BLaER1 treated with 17β-estradiol and CSF1 and Interleukin-3, amounts not matched to agents 10 nM and 100 nM (cell line): Measurements from ENCODE around the gene ANTKMT.

Experiments used
- H3K27ac ChIP-seq, 11 experiments: shearing (Covaris generic); formaldehyde crosslinking; 2 replicates each; pipeline ENCODE4 v1.8.1; 2022
- H3K27me3 ChIP-seq, 11 experiments: shearing (Covaris generic); formaldehyde crosslinking; 2 replicates each; pipeline ENCODE4 v1.8.1; 2022
- H3K36me3 ChIP-seq, 11 experiments: shearing (Covaris generic); formaldehyde crosslinking; 2 replicates each; pipeline ENCODE4 v1.8.1; 2022
- H3K4me1 ChIP-seq, 10 experiments: shearing (Covaris generic); formaldehyde crosslinking; 2 replicates each; pipeline ENCODE4 v1.8.1; 2022
- H3K4me2 ChIP-seq, 11 experiments: shearing (Covaris generic); formaldehyde crosslinking; 2 replicates each; pipeline ENCODE4 v1.8.1; 2022
- H3K4me3 ChIP-seq, 10 experiments: shearing (Covaris generic); formaldehyde crosslinking; 2 replicates each; pipeline ENCODE4 v1.8.1; 2022
- H3K9ac ChIP-seq, 11 experiments: shearing (Covaris generic); formaldehyde crosslinking; 2 replicates each; pipeline ENCODE4 v1.8.1; 2022
- H3K9me3 ChIP-seq, 11 experiments: shearing (Covaris generic); formaldehyde crosslinking; replicated peaks in 1 of 11; 2 replicates each; pipeline ENCODE4 v1.8.1; 2022
- H4K20me1 ChIP-seq, 11 experiments: shearing (Covaris generic); formaldehyde crosslinking; 2 replicates each; pipeline ENCODE4 v1.8.1; 2022
- Cebpa-rat ChIP-seq, 11 experiments: shearing (Covaris generic); IDR thresholded peaks; 2 replicates each; pipeline ENCODE4 v1.8.1; 2022

Gene ANTKMT

DNA sequence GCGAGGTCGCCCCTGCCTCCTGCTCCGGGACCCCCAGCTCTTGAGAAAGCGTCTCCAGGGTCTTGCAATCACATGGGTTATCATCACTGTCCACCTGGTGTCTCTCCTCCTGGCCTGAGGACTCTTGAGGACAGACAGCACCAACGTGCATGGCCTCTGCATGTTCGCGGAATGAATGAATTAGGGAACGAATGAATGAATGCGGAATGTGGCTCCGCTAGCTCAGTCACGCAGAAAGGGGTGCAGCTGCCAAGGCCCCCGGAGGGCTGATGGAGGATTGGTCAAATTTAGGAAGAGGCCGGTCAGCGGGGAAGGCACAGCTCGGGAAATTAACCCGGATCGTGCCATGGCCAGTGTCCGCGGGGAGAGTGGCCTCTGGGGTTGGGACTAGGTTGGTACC, 18.6 kb upstream of the ANTKMT start:
- no peak overlapping the region for H3K4me3 ChIP-seq
- H3K9me3 ChIP-seq, result no peaks in the 10 kb centered on the region
- no peak overlapping the region for H3K4me2 ChIP-seq
- H3K9ac ChIP-seq, result no peak overlapping the region
- no peak overlapping the region for H3K27ac ChIP-seq
- H3K36me3 ChIP-seq, result no peaks in the 10 kb centered on the region
- H3K27me3 ChIP-seq, result peaks cover 100% of the 10 kb centered on the region in 11 experiments
- peaks cover 0 to 23% (median 11%) of the 10 kb centered on the region in 10 experiments; a peak in 15 of 20 replicates for H3K4me1 ChIP-seq
- no peak for TF ChIP-seq Cebpa-rat (IDR thresholded peaks at IDR 0.05)
- H4K20me1 ChIP-seq, result peaks cover 0 to 91% (median 61%) of the 10 kb centered on the region in 11 experiments; a peak in 17 of 22 replicates

DNA sequence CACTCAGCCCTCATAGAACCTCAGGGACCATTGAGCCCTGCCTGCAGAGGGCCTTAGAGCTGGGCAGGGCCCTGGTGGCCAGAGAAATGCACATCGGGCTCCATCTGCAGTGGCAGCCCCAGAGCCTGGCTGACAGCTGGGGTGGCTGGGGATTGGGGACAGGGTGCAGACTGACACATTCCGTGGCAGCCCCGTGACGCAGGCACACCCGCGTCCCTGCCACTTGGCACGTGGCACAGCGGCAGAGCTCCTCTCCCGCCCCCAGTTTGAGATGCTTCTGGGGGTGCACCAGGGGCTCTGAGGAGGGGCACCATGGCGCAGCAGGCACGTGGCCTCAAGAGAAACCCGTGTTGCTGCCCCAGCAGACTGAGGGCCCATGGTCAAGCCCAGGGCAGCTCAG, 17.5 kb upstream of the ANTKMT start:
- Histone ChIP-seq H3K27me3 (peaks cover 100% of the 10 kb centered on the region in 11 experiments), H3K4me1 (peaks cover 0 to 23% (median 11%) of the 10 kb centered on the region in 10 experiments; a peak in 15 of 20 replicates), H3K36me3 (no peaks in the 10 kb centered on the region), H3K9me3 (no peaks in the 10 kb centered on the region), H3K4me2 (no peak overlapping the region), H3K9ac (no peak overlapping the region), H4K20me1 (peaks cover 0 to 96% (median 69%) of the 10 kb centered on the region in 11 experiments; a peak in 17 of 22 replicates), H3K27ac (no peak overlapping the region), H3K4me3 (no peak overlapping the region)
- no peak for TF ChIP-seq Cebpa-rat (IDR thresholded peaks at IDR 0.05)

DNA sequence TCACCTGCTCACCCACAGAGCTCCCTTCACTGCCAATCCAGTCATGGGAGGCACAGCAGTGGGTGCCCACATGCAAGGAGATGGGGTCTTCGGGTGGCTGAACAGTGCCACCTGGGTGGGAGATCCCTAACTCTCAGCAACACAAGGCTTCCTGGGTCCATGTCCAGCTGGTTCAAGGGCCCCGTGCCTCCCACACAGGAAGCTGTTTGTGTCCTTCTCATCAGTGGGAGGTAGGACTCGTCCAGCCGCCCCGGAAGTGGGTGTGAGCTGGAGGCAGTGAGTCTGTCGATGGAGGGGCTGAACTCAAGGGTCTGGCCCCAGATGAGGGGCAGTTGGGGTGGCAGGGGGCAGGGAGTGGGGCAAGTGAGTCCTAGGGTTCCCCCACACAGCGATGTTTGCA, 16.9 kb upstream of the ANTKMT start:
- peaks cover 0 to 96% (median 73%) of the 10 kb centered on the region in 11 experiments; a peak in 17 of 22 replicates for H4K20me1 ChIP-seq

DNA sequence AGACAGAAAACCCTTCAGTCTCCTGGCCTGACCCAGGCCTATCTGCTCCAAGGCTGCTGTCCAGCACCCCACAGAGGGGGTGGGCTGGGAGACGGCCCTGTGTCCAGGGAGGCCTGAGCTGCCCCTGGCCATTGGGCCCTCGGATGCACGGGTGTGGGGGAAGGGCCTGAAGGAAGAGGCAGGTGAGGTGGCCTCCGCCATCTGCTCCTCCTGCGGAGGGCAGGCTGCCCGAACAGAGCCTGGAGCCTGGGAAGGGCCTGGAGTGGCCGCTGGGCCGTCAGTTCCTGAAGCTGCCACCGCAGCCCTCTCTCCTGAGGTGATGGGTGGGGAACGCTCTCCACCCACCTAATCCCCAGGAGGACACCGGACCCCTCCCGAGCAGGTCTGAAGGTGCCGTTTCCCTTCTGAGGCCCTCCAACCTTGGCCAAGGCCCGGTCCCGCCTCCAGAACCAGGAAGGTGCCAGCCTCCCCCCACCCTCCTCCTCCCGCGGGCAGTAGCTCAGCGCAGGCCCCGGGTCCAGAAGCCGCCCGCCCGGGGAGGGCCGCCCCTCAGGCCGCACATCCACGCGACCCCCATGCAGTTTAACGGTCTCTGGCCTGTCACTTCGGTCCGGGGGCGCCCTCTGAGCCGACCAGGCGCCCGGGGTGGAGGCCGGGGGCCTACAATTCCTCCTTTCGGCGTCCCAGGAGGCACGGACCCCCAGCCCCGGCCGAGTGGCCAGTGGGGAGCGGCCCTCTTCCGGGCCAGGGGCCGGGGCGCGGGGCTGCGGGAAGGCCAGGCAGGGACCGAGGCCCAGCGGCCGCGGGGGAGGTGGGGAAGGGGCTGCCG, 16.2 kb upstream of the ANTKMT start:
- H3K27ac ChIP-seq, result no peak overlapping the region
- peak overlapping the region in 3 of 10 experiments; percentile 24 to 62 (median 31); a peak in 3 of 20 replicates for H3K4me3 ChIP-seq
- H4K20me1 ChIP-seq, result peaks cover 0 to 98% (median 76%) of the 10 kb centered on the region in 11 experiments; a peak in 18 of 22 replicates
- no peaks in the 10 kb centered on the region for H3K36me3 ChIP-seq
- H3K9ac ChIP-seq, result no peak overlapping the region
- no peak for TF ChIP-seq Cebpa-rat (IDR thresholded peaks at IDR 0.05)
- H3K27me3 ChIP-seq, result peaks cover 100% of the 10 kb centered on the region in 11 experiments
- peak overlapping the region in 7 of 11 experiments; percentile 3 to 88 (median 39); a peak in 9 of 22 replicates for H3K4me2 ChIP-seq
- H3K9me3 ChIP-seq, result no peaks in the 10 kb centered on the region
- peaks cover 0 to 29% (median 15%) of the 10 kb centered on the region in 10 experiments; a peak in 16 of 20 replicates for H3K4me1 ChIP-seq

More for the DNA sequence above, 16.9 kb upstream of the ANTKMT start:
- no peaks in the 10 kb centered on the region for H3K9me3 ChIP-seq
- no peak overlapping the region for H3K4me3 ChIP-seq
- H3K36me3 ChIP-seq, result no peaks in the 10 kb centered on the region
- peaks cover 100% of the 10 kb centered on the region in 11 experiments for H3K27me3 ChIP-seq
- H3K27ac ChIP-seq, result no peak overlapping the region
- peaks cover 0 to 23% (median 11%) of the 10 kb centered on the region in 10 experiments; a peak in 15 of 20 replicates for H3K4me1 ChIP-seq
- H3K9ac ChIP-seq, result no peak overlapping the region
- TF ChIP-seq Cebpa-rat (IDR thresholded peaks at IDR 0.05), result no peak
- H3K4me2 ChIP-seq, result no peak overlapping the region

DNA sequence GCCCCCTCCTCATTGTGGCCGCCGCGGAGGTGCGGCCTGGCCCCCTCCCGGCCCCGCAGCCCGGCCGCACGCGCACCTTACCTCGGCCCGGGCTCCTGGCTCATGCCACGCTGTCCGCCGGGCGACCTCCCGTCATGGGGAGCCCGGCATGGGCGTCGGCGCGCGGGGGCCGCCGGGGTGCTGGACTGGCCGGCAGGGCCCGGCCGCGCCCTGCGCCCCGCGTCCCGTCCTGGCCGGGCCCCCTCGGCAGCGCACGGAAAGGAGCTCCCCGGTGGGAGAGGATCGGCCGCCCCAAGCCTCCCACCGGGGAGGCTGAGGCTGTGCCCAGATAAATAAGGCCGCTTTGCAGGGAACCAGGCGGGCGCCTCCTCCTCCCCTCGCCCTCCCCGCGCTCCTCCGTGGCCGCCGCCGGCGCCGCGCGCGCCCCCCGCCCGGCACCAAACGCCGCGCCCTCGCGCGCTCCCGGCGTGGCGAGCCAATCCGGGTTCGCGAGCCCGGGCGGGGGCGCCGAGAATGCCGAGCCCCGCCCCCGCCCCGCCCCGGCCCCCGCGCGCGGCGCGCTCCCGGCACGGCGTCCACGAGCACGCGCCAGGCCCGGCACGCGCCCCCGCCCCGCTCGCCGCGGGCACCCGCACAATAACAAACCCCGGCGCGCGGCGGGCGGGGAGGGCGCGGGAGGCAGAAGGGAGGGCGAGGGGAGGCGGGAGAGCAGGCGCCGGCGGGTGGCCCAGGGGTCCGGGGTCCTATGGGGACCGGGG, 15.3 kb upstream of the ANTKMT start, which contains the start of gene FBXL16:
Gene FBXL16, minus strand, starts transcription at position 371 of the 758 bp plus-strand sequence. CDS start 8,396 bp downstream, outside the sequence.
- Histone ChIP-seq H3K4me1 (peaks cover 0 to 37% (median 23%) of the 10 kb centered on the region in 10 experiments; a peak in 16 of 20 replicates), H3K36me3 (no peaks in the 10 kb centered on the region), H3K9ac (peak within 1 kb of the TSS in 5 of 11 experiments; percentile 19 to 56 (median 47); a peak in 7 of 22 replicates), H3K9me3 (no peaks in the 10 kb centered on the region), H3K27ac (no peak within 1 kb of the TSS), H3K4me3 (peak within 1 kb of the TSS; percentile 34 to 67 (median 57); a peak in 19 of 20 replicates), H3K4me2 (peak within 1 kb of the TSS; percentile 83 to 94 (median 91)), H4K20me1 (peaks cover 0 to 98% (median 76%) of the 10 kb centered on the region in 11 experiments; a peak in 18 of 22 replicates), H3K27me3 (peaks cover 100% of the 10 kb centered on the region in 11 experiments)
- no peak for TF ChIP-seq Cebpa-rat (IDR thresholded peaks at IDR 0.05)

DNA sequence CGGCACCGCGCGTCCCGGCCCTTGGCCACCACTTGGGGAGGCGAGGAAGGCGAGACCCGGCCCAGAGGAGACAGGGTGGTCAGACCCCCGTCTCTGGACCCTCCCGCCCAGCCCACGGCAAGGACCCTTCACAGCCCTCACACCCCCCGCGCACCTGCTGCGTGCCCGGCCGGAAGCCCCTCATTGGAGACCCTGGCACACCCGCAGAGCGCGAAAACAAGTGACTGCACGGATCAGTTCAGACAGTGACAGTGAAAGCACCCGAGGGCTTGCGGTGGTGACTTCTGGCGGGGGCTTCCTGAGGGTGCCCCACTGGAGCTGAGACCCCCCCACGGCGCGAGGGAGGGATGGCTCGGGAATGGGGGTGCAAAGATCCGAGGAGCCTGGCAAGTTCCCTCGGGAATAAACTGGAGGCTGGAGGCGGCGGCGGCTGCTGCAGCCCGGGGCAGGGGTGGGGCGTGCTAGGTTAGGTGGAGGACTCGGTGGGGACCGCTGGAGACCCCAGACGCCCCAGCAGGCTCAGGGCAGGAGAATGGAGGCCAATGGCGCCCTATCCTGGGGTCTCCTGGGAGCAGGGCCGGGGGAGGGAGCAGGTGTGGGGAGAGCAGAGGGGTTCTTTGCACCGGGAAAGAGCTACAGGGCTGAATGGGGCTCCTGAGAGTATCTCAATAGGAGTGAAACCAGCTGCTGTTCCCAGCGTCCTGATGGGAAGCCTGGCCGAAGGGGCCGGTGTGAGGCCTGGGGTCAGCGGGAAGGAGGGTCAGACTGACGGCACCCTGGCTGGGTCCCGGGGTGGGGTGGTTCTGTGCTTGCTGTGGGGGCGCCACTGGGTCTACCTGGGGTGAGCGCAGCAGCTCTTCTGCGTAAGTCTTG, 14.5 kb upstream of the ANTKMT start:
- Histone ChIP-seq H3K4me3 (peak overlapping the region; percentile 34 to 67 (median 57); a peak in 17 of 20 replicates), H4K20me1 (peaks cover 0 to 98% (median 76%) of the 10 kb centered on the region in 11 experiments; a peak in 18 of 22 replicates), H3K9me3 (no peaks in the 10 kb centered on the region), H3K27me3 (peaks cover 100% of the 10 kb centered on the region in 11 experiments), H3K4me2 (peak overlapping the region; percentile 83 to 94 (median 91)), H3K4me1 (peaks cover 0 to 45% (median 31%) of the 10 kb centered on the region in 10 experiments; a peak in 16 of 20 replicates), H3K9ac (peak overlapping the region in 1 of 11 experiments; percentile 32; a peak in 1 of 22 replicates), H3K36me3 (no peaks in the 10 kb centered on the region), H3K27ac (no peak overlapping the region)
- TF ChIP-seq Cebpa-rat (IDR thresholded peaks at IDR 0.05), result no peak

DNA sequence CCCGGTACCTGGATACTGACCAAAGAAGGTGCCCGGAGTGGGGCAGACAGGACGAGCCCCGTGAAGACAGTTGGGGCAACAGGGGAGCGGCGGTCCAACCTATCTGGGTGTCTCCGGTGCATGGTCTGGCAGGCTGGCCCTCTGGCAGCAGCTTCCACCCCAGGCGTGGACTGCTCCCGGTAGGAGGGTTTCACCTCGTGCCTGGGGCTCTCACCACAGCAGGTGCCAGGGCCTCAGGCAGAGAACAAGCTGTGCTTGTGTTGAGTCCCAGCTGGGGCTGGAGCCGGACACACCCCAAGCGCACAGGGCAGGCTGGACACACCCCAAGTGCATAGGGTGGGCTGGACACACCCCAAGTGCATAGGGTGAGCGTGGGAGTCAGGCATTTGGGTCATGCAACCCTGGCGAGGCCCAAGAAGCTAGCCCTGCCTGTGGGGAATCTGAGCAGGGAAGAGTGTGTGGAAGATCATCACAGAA, 13.8 kb upstream of the ANTKMT start:
- no peak for TF ChIP-seq Cebpa-rat (IDR thresholded peaks at IDR 0.05)
- no peak overlapping the region for H3K9ac ChIP-seq
- H3K27ac ChIP-seq, result no peak overlapping the region
- no peak overlapping the region for H3K4me3 ChIP-seq
- peak overlapping the region in 5 of 11 experiments; percentile 88 to 93 (median 91); a peak in 7 of 22 replicates for H3K4me2 ChIP-seq
- peaks cover 96 to 100% (median 99%) of the 10 kb centered on the region in 11 experiments for H3K27me3 ChIP-seq
- no peaks in the 10 kb centered on the region for H3K36me3 ChIP-seq
- H3K4me1 ChIP-seq, result peaks cover 0 to 51% (median 35%) of the 10 kb centered on the region in 10 experiments; a peak in 16 of 20 replicates
- peaks cover 0 to 94% (median 76%) of the 10 kb centered on the region in 11 experiments; a peak in 18 of 22 replicates for H4K20me1 ChIP-seq
- H3K9me3 ChIP-seq, result no peaks in the 10 kb centered on the region

DNA sequence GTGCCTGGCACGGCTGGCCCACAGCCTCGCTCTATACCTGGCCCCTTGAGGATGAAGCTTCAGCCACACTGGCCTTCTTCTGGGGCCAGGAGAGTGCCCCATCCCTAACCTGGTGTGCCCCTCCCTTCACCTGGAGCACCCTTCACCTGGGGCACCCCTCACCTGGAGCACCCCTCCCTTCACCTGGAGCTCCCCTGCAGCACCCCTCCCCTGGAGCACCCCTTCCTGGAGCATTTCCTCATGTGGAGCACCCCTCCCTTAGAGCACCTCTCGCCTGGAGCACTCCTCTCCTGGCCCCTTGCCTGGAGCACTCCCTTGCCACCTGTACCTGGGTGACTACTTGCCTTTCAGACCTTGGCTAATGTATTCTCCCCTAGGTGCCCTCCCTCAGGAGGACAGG, 12.9 kb upstream of the ANTKMT start:
- Histone ChIP-seq H4K20me1 (peaks cover 0 to 86% (median 67%) of the 10 kb centered on the region in 11 experiments; a peak in 18 of 22 replicates), H3K4me1 (peaks cover 0 to 51% (median 35%) of the 10 kb centered on the region in 10 experiments; a peak in 16 of 20 replicates), H3K4me3 (no peak overlapping the region), H3K36me3 (no peaks in the 10 kb centered on the region), H3K9ac (no peak overlapping the region), H3K9me3 (no peaks in the 10 kb centered on the region), H3K4me2 (no peak overlapping the region), H3K27ac (no peak overlapping the region), H3K27me3 (peaks cover 86 to 100% (median 96%) of the 10 kb centered on the region in 11 experiments)
- TF ChIP-seq Cebpa-rat (IDR thresholded peaks at IDR 0.05), result no peak
